Measurements from ENCODE around the gene SPATA31A6. TPM values are rescaled to one million over a fixed set of nuclear protein-coding genes. Genes with fewer than 3 reads are reported as not detected.
"Not testable (repeated sequence)": the region's sequence is repeated elsewhere in the genome, so short reads cannot be mapped to it uniquely, and the experiment has no call there.

SPATA31A6 gene
- not detected in 2 replicates for total RNA-seq (2014; rRNA removed; shearing (Covaris generic))

DNA sequence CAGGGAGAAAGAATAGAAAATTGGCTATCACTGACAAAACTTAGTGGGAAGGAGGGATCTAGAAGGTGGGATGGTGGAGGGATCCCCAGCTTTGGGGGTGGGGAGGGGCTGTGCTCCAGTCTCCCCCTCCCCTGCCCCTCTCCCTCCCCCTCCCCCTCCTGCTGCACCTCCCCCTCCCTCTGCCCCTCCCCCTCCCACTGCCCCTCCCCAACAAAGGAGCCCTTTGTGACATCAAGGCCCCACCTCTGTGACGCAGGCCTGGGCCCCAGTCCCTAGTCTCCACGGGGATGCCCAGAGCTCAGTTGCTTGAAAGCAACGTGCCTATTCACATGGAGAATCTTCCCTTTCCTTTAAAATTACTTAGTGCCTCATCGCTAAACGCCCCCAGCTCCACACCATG, at the start of gene SPATA31A6:
Gene SPATA31A6, plus strand, starts transcription at position 301 of the 400 bp plus-strand sequence. Its CDS starts 29 bp downstream, at position 330.
- DNase-seq (ENCODE audit: low spot score), result not testable (repeated sequence)

GRCh38 chr9:42160299-42160698, 23.2 kb upstream of the SPATA31A6 start:
- not testable (repeated sequence) for DNase-seq (ENCODE audit: low spot score)

- not testable (repeated sequence) for DNase-seq (ENCODE audit: low spot score)
Measured at GRCh38 chr9:42219861-42220260, 36.4 kb downstream of the SPATA31A6 start.

DNA sequence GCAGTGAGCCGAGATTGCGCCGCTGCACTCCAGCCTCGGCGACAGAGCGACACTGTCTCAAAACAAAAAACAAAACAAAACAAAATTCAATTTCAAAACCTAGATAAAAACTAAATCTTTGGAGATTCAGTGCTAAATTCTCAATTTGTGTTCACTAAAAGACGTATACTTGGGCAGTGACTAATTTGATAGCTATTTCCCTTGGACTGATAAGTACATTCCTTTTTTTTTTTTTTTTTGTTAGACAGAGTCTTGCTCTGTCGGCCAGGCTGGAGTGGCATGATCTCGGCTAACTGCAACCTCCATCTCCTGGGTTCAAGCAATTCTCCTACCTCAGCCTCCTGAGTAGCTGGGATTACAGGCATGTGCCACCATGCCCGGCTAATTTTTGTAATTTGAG, 39.8 kb downstream of the SPATA31A6 start:
- not testable (repeated sequence) for DNase-seq (ENCODE audit: low spot score)

GRCh38 chr9:42233031-42233430, 49.6 kb downstream of the SPATA31A6 start:
- DNase-seq (ENCODE audit: low spot score), result not testable (repeated sequence)

GRCh38 chr9:42234610-42235009, 51.2 kb downstream of the SPATA31A6 start:
- DNase-seq (ENCODE audit: low spot score), result not testable (repeated sequence)

GRCh38 chr9:42235352-42235991, 52.0 kb downstream of the SPATA31A6 start:
- not testable (repeated sequence) for DNase-seq (ENCODE audit: low spot score)

DNA sequence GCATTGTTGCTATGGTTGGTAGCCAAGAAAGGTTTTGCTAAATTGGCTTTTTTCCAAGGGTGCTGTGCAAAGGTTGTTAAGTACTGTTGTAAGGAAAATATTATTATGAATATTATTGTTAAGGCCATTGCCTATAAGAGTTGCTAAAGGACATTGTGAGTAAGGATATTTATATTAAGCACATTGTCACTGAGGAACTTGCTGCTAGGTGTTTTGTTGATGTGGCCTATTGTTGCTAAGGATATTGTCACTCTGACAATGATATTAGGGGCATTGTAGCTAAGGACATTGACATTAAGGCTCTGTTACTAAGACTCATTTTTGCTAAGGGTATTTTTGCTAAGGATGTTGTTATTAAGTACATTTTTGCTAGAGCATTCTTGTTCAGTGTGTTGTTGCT, 52.6 kb downstream of the SPATA31A6 start:
- DNase-seq (ENCODE audit: low spot score), result not testable (repeated sequence)

DNA sequence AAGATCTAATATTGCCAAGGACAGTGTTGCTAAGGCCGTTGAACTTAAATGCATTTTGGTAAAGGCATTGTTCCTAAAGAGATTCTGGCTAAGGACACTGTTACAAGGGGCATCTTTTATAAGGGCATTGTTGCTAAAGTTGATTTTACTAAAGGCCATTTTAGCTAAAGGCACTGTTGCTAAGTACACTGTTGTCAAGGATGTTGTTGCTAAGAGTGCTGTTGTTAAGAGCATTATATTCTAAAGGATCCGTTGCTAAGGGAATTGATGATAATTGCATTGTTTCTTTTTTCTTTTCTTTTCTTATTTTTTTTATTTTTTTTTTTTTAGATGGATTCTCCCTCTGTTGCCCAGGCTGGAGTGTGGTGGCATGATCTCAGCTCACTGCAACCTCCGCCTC, 53.9 kb downstream of the SPATA31A6 start:
- DNase-seq (ENCODE audit: low spot score), result not testable (repeated sequence)

GRCh38 chr9:42238862-42239261, 55.4 kb downstream of the SPATA31A6 start:
- peak; percentile 16 for DNase-seq (ENCODE audit: low spot score)

Small RNA genes lying within 50 kb of the gene (small RNA-seq; reads per million reads assigned to genes)
- gene AL445584.3, result not detected

Other genes with a start within 250 kb of the SPATA31A6 start
- gene CNTNAP3B, start 54.2 kb upstream of the SPATA31A6 start, total RNA-seq (2014; rRNA removed; shearing (Covaris generic)), result 1.0 and 1.3 TPM in 2 replicates

Measured in HT-29 (cell line).